Heart left ventricle (tissue), 16 donors: ENCODE measurements around the gene SH3BP2. TPM values are rescaled to one million over a fixed set of nuclear protein-coding genes. Genes with fewer than 3 reads are reported as not detected.

Experiments used
- ATAC-seq, 4 donors: fragments of 200-7000 bp; cut with Tn5 transposase; one replicate each; pipeline ENCODE4 v1.9.1; 2020 to 2022; ENCODE audit warnings: moderate library complexity in 4 of 4, mild to moderate bottlenecking in 3 of 4, moderate number of reproducible peaks in 1 of 4
- DNase-seq, 5 donors: peaks; one replicate each; pipeline ENCODE4 v3.0.0-alpha.2; 2020
- H3K27ac ChIP-seq, 12 donors: fragments of 200-600 bp; sonication (generic) in 4 of 12; one replicate each; pipeline versions ENCODE4 v1.5.0 to v1.8.0; 2016 to 2022; ENCODE audit warnings: mild to moderate bottlenecking in 2 of 12
- H3K27me3 ChIP-seq, 9 donors: fragments of 200-600 bp; sonication (generic) in 2 of 9; one replicate each; pipeline versions ENCODE4 v1.5.1 to v1.8.0; 2016 to 2022; ENCODE audit warnings: mild to moderate bottlenecking in 3 of 9
- H3K36me3 ChIP-seq, 9 donors: fragments of 200-600 bp; sonication (generic) in 2 of 9; one replicate each; pipeline versions ENCODE4 v1.5.0 to v1.8.0; 2018 to 2022; ENCODE audit warnings: mild to moderate bottlenecking in 2 of 9
- H3K4me1 ChIP-seq, 12 donors: fragments of 200-600 bp; sonication (generic) in 4 of 12; one replicate each; pipeline versions ENCODE4 v1.5.0 to v1.8.0; 2016 to 2022; ENCODE audit warnings: mild to moderate bottlenecking in 3 of 12
- H3K4me3 ChIP-seq, 12 donors: fragments of 200-600 bp; sonication (generic) in 4 of 12; one replicate each; pipeline versions ENCODE4 v1.5.0 to v1.8.0; 2017 to 2022; ENCODE audit warnings: mild to moderate bottlenecking in 9 of 12, moderate library complexity in 4 of 12
- H3K9me3 ChIP-seq, 12 donors: fragments of 200-600 bp; sonication (generic) in 4 of 12; one replicate each; pipeline versions ENCODE4 v1.5.0 to v1.8.0; 2016 to 2022; ENCODE audit warnings: mild to moderate bottlenecking in 1 of 12
- POLR2A ChIP-seq, 2 donors: fragments of 450-650 bp; IDR thresholded peaks; one replicate each; pipeline ENCODE4 v1.6.1; 2017; ENCODE audit warnings: antibody characterized with exemption in 2 of 2, mild to moderate bottlenecking in 2 of 2, moderate library complexity in 2 of 2
- WGBS, 4 donors: extraction: QIAGEN DNeasy Blood & Tissue Kit in 2 of 4; methylation state at CpG; one replicate each; pipeline versions ENCODE4 v1.1.5 to v1.1.7; 2013 to 2018; 5-methylcytosine and 5-hydroxymethylcytosine counted together
- intact Hi-C, 10 donors: fragments of 100-400 bp; cut with DNase I; formaldehyde crosslinking; loops; one replicate each; pipeline versions ENCODE4 v1.11.1 to v1.14.2; 2022
- polyA plus RNA-seq, 2 donors: library from polyadenylated mRNA; stranded (reverse); fragments of 200-250 nt; gene quantifications; one replicate each; pipeline ENCODE4 v1.2.3, GENCODE V29; 2013
- total RNA-seq, 9 donors: library from RNA; depleted of rRNA in 2 of 9; stranded (reverse); fragments of >200 nt in 2 of 9; fragmentation: NEBNext Ultra II Directional in 3 of 9; extraction: Animal tissue kit (Norgen Biotek cat#: 25700) in 3 of 9; gene quantifications; one replicate each; pipeline versions ENCODE4 v1.1.0 to v1.2.4, GENCODE V29; 2016 to 2023
- TF ChIP-seq, protein P1 (sequence below), 12 donors: fragments of 200-600 bp; sonication (generic) in 4 of 12; IDR thresholded peaks; one replicate each; pipeline versions ENCODE4 v1.5.0 to v1.8.0; 2018 to 2022; ENCODE audit warnings: antibody characterized with exemption in 12 of 12, mild to moderate bottlenecking in 5 of 12
- donor health status: ischemic (EF 13 %, LVEDD 7.1; RV severe dilation, severe dysfunction).
- donor health status: healthy with polysubstance abuse.
- donor health status: DM: no; HTN: yes; CAD: no.
- donor health status: DM: no; HTN: no; CAD: no.
- donor health status: ischemic (EF 25% LVEDD 6.9; RV normal size, moderate dysfunction).
- donor health status: ischemic (EF 25% LVEDD 5.7; RV mildly dilated, moderate dysfunction).
- donor health status: healthy.
- donor health status: DM: yes; HTN: yes; CAD: no.
- donor health status: ischemic (EF 35%, LVEDD 5.7; RV mildly dilated, moderate dysfunction).
- donor health status: nonischemic (EF 11% LVEDD 7.7; RV severe dilation, severe dysfunction).
- donor health status: DM: yes; HTN: yes; CAD: no.
- donor health status: PGD.
- donor health status: ischemic (EF 29% LVEDD 5.4; RV normal size, mild dysfunction).
- donor health status: nonischemic (EF 23%, LVEDD 6.1; RV moderate dilation, normal function).

The SH3BP2 gene
- total and polyA plus RNA-seq, 11 donors: 10.4 to 70.2 (median 23.5) TPM

- Histone ChIP-seq H3K27me3 (no peaks in the 10 kb centered on the region), H3K9me3 (no peaks in the 10 kb centered on the region), H3K27ac (no peak overlapping the region), H3K4me3 (no peak overlapping the region), H3K4me1 (peaks cover 7 to 69% (median 50%) of the 10 kb centered on the region in 12 donors), H3K36me3 (peaks cover 0 to 47% (median 35%) of the 10 kb centered on the region in 9 donors)
- intact Hi-C loops: no loop called here
- WGBS, 4 donors: 87 to 93% (median 88%) methylated on average over 3 of the region's 3 CpGs
- ATAC-seq (no peak), DNase-seq (no peak)
- TF ChIP-seq, protein P1, sequence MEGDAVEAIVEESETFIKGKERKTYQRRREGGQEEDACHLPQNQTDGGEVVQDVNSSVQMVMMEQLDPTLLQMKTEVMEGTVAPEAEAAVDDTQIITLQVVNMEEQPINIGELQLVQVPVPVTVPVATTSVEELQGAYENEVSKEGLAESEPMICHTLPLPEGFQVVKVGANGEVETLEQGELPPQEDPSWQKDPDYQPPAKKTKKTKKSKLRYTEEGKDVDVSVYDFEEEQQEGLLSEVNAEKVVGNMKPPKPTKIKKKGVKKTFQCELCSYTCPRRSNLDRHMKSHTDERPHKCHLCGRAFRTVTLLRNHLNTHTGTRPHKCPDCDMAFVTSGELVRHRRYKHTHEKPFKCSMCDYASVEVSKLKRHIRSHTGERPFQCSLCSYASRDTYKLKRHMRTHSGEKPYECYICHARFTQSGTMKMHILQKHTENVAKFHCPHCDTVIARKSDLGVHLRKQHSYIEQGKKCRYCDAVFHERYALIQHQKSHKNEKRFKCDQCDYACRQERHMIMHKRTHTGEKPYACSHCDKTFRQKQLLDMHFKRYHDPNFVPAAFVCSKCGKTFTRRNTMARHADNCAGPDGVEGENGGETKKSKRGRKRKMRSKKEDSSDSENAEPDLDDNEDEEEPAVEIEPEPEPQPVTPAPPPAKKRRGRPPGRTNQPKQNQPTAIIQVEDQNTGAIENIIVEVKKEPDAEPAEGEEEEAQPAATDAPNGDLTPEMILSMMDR (IDR thresholded peaks at IDR 0.05): no peak
- no peak for TF ChIP-seq POLR2A (IDR thresholded peaks at IDR 0.05)
These were observed 82.7 kb downstream of the SH3BP2 start for GRCh38 chr4:2875556-2875955.

GRCh38 chr4:2878346-2878745 is 85.5 kb downstream of the SH3BP2 start:
- H3K27ac ChIP-seq: peak overlapping the region in 1 of 12 donors; percentile 22
- no peaks in the 10 kb centered on the region for H3K9me3 ChIP-seq
- H3K27me3 ChIP-seq: no peaks in the 10 kb centered on the region
- ATAC-seq (peak in 2 of 4 donors; percentile 24 to 36), DNase-seq (no peak)
- WGBS, 4 donors: 74 to 86% (median 83%) methylated on average over 5 of the region's 5 CpGs
- intact Hi-C loops: no loop called here
- H3K4me3 ChIP-seq: no peak overlapping the region
- H3K36me3 ChIP-seq: peaks cover 0 to 72% (median 62%) of the 10 kb centered on the region in 9 donors
- TF ChIP-seq POLR2A (IDR thresholded peaks at IDR 0.05): no peak
- TF ChIP-seq, protein P1 (IDR thresholded peaks at IDR 0.05): no peak
- peaks cover under 1 to 51% (median 25%) of the 10 kb centered on the region in 12 donors for H3K4me1 ChIP-seq

DNA sequence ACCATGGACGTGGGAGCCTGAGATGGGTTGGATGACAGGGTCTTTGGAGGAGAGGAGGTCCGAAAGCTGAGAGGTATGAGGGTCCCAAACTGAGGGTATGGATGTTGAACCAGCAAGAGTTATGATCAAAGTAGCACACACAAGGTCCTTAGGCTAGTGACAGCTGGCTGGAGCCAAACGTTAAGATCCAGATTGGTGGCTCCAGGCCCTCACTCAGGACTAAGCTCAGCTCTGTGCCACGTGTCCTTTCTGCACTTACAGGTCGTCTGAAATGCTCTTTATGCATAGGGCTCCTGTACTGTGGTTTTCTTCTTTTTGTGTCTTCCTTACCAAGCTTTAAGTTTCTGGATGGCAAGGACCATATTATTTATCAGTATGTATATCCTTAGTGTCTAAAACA is 86.1 kb downstream of the SH3BP2 start:
- 49 to 63% (median 57%) methylated on average over 5 of the region's 5 CpGs for WGBS, 4 donors
- Histone ChIP-seq H3K4me1 (peaks cover 0 to 45% (median 18%) of the 10 kb centered on the region in 12 donors), H3K27me3 (no peaks in the 10 kb centered on the region), H3K4me3 (no peak overlapping the region), H3K36me3 (peaks cover 0 to 79% (median 69%) of the 10 kb centered on the region in 9 donors), H3K9me3 (no peaks in the 10 kb centered on the region), H3K27ac (no peak overlapping the region)
- no peak for DNase-seq
- ATAC-seq: peak in 3 of 4 donors; percentile 25 to 39 (median 31)
- TF ChIP-seq POLR2A (IDR thresholded peaks at IDR 0.05): no peak
- TF ChIP-seq, protein P1 (IDR thresholded peaks at IDR 0.05): no peak
- intact Hi-C loops: no loop called here

DNA sequence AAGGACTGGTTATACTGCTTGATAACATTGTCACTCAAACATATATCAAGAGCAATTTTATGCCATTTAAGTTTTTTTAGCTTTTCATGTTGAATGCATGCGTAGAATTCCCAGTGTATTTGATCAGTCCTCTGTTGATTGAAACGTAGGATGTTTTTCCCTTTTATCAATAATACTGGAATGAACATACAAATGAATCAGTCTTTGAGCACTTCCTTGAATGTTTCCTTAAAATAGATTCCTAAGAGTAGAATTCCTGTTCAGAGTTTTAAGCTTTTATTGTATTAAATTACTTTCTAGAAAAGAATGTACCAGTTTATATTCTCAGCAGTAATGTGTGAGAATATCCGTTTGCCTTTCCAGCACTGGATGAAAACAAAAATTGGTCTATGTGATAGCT is 88.5 kb downstream of the SH3BP2 start:
- TF ChIP-seq, protein P1 (IDR thresholded peaks at IDR 0.05): no peak
- no peak for ATAC-seq
- peaks cover 0 to 95% (median 83%) of the 10 kb centered on the region in 9 donors for H3K36me3 ChIP-seq
- H3K27me3 ChIP-seq: no peaks in the 10 kb centered on the region
- 78 to 88% (median 80%) methylated on average over 3 of the region's 3 CpGs for WGBS, 4 donors
- DNase-seq: no peak
- intact Hi-C loops: loop anchor here in 1 of 10 donors (5.0 kb wide), 1 partner anchor 34 kb away; no protein-coding TSS in a partner anchor
- peaks cover 0 to 34% (median 11%) of the 10 kb centered on the region in 12 donors for H3K4me1 ChIP-seq
- H3K9me3 ChIP-seq: no peaks in the 10 kb centered on the region
- no peak overlapping the region for H3K4me3 ChIP-seq
- H3K27ac ChIP-seq: peak overlapping the region in 1 of 12 donors; percentile 5
